GM12891 (cell line): Measurements from ENCODE around the gene ZNF620.

ENCODE experiments used
- POLR2A ChIP-seq: IDR thresholded peaks from 2 replicates; pipeline ENCODE4 v1.6.1; 2011; ENCODE audit warnings: low read depth, low read length, control low read depth
- POLR2AphosphoS5 ChIP-seq: IDR thresholded peaks from 2 replicates; pipeline ENCODE4 v1.6.1; 2011; ENCODE audit warnings: low read depth, low read length, control low read depth
- TAF1 ChIP-seq: IDR thresholded peaks from 2 replicates; pipeline ENCODE4 v1.6.1; 2011; ENCODE audit warnings: low read depth, low read length, control low read depth

DNA sequence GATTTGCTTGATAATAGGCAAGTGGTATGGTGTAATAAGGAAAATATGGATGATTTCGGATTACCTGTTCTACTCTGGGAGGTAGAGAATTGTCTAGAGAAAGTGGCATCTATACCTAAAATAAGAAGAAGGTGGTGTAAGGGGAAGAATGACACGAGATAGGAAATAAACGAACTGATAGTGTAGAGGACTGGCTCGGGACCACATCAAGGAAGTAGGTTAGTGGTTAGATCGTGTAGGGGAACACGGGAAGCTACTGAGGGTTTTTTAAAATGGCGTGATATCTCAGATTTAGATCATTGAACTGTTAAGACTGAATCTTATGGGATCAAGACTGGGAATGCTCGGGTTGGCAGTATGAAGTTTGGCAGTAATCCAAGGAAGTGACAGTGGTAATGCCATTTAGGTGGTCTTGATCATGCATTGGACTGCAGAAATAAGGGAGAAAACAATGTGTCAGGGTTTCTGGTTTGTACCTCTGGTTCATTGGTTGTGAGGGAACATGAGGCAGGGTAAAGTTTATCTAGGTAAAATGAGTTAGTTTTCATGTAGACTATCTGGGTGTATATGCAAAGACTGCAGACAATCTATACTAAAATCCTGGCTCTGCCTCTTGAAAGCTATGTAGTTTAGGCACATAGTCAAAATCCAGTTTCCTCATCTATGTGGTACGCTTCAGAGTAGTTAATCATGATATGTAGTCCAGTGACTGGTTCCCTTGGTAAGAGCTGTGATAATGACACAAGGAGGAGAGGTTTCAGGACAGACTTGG lies 41.3 kb upstream of the ZNF620 start:
- TF ChIP-seq POLR2A (no peak; the same call in 1 of the 2 replicates), TAF1 (no peak), POLR2AphosphoS5 (peak; percentile 75)
